Measurements from ENCODE around the gene MSI2. TPM values are rescaled to one million over a fixed set of nuclear protein-coding genes. Genes with fewer than 3 reads are reported as not detected.
A peak's percentile ranks its signal among the peaks of the same experiment; 100 is the strongest.

The MSI2 gene
- total RNA-seq, 1 experiment from 2014 or later = 174 TPM

- BruUV-seq (replicated peaks) = no TSS peak
- Mint-ChIP-seq H3K27me3 (ENCODE audit: insufficient read depth, unreplicated experiment) (no peaks in the 10 kb centered on the region), H3K4me1 (ENCODE audit: low read depth, unreplicated experiment) (peaks cover 35% of the 10 kb centered on the region), H3K9me3 (ENCODE audit: unreplicated experiment) (no peaks in the 10 kb centered on the region), H3K4me3 (ENCODE audit: unreplicated experiment) (no peak overlapping the region), H3K27ac (ENCODE audit: unreplicated experiment) (peak overlapping the region; percentile 93), H3K36me3 (ENCODE audit: insufficient read depth, unreplicated experiment) (peaks cover 49% of the 10 kb centered on the region)
- peaks cover 3% of the 10 kb centered on the region; the same call in 1 of the 2 replicates for H3K36me3 ChIP-seq (ENCODE audit: control insufficient read depth, insufficient read depth, low read length)
- CTCF ChIA-PET = interaction anchor here (1.3 to 3.1 kb wide), 3 partner anchors 12 to 163 kb away, joined by 4 to 12 read pairs (median 6); no protein-coding TSS in a partner anchor
- no peak for TF ChIP-seq CTCF (IDR thresholded peaks at IDR 0.05; ENCODE audit: insufficient read depth in 1 of 2, low read depth in 1 of 2, low read length in 1 of 2, severe bottlenecking in 1 of 2, unreplicated experiment in 1 of 2)
- H3K9me3 ChIP-seq = no peaks in the 10 kb centered on the region
- DNase-seq = no peak
- intact Hi-C loops (cut with micrococcal nuclease; ENCODE audit: unreplicated experiment) = loop anchor here (2.0 to 10.0 kb wide), 2 partner anchors 40 to 272 kb away; no protein-coding TSS in a partner anchor
- POLR2A ChIA-PET = interaction anchor here (0.5 kb wide), 1 partner anchor 61 kb away, joined by 4 read pairs; no protein-coding TSS in a partner anchor
- peaks cover 23% of the 10 kb centered on the region for H3K4me1 ChIP-seq
- H3K27me3 ChIP-seq (replicated peaks; ENCODE audit: control insufficient read depth, insufficient read depth, low read length) = no peaks in the 10 kb centered on the region; the same call in 1 of the 2 replicates
- no peak overlapping the region for H3K4me3 ChIP-seq (ENCODE audit: low read depth, low read length)
Measured at GRCh38 chr17:57406131-57406980, 150.0 kb downstream of the MSI2 start.

GRCh38 chr17:57406981-57407286 is 150.6 kb downstream of the MSI2 start:
- peaks cover 3% of the 10 kb centered on the region; the same call in 1 of the 2 replicates for H3K36me3 ChIP-seq (ENCODE audit: control insufficient read depth, insufficient read depth, low read length)
- no peak overlapping the region for H3K4me3 ChIP-seq (ENCODE audit: low read depth, low read length)
- no peaks in the 10 kb centered on the region for H3K9me3 ChIP-seq
- no peak for TF ChIP-seq CTCF (IDR thresholded peaks at IDR 0.05; ENCODE audit: insufficient read depth in 1 of 2, low read depth in 1 of 2, low read length in 1 of 2, severe bottlenecking in 1 of 2, unreplicated experiment in 1 of 2)
- Mint-ChIP-seq H3K27ac (ENCODE audit: unreplicated experiment) (peak overlapping the region; percentile 93), H3K9me3 (ENCODE audit: unreplicated experiment) (no peaks in the 10 kb centered on the region), H3K36me3 (ENCODE audit: insufficient read depth, unreplicated experiment) (peaks cover 45% of the 10 kb centered on the region), H3K4me1 (ENCODE audit: low read depth, unreplicated experiment) (peaks cover 32% of the 10 kb centered on the region), H3K4me3 (ENCODE audit: unreplicated experiment) (no peak overlapping the region), H3K27me3 (ENCODE audit: insufficient read depth, unreplicated experiment) (no peaks in the 10 kb centered on the region)
- no peak for DNase-seq
- ChIA-PET CTCF (interaction anchor here (1.3 to 3.1 kb wide), 3 partner anchors 13 to 164 kb away, joined by 4 to 12 read pairs (median 6); no protein-coding TSS in a partner anchor), POLR2A (no interaction called here)
- H3K27me3 ChIP-seq (replicated peaks; ENCODE audit: control insufficient read depth, insufficient read depth, low read length) = no peaks in the 10 kb centered on the region; the same call in 1 of the 2 replicates
- intact Hi-C loops (cut with micrococcal nuclease; ENCODE audit: unreplicated experiment) = loop anchor here (1.0 to 10.0 kb wide), 3 partner anchors 32 to 272 kb away; no protein-coding TSS in a partner anchor
- BruUV-seq (replicated peaks) = TSS peak; percentile 38
- peaks cover 23% of the 10 kb centered on the region for H3K4me1 ChIP-seq

- ChIA-PET CTCF (interaction anchor here (1.3 to 3.1 kb wide), 3 partner anchors 13 to 164 kb away, joined by 4 to 12 read pairs (median 6); no protein-coding TSS in a partner anchor), POLR2A (no interaction called here)
- Mint-ChIP-seq H3K27me3 (ENCODE audit: insufficient read depth, unreplicated experiment) (no peaks in the 10 kb centered on the region), H3K27ac (ENCODE audit: unreplicated experiment) (peak overlapping the region; percentile 93), H3K4me1 (ENCODE audit: low read depth, unreplicated experiment) (peaks cover 32% of the 10 kb centered on the region), H3K9me3 (ENCODE audit: unreplicated experiment) (no peaks in the 10 kb centered on the region), H3K4me3 (ENCODE audit: unreplicated experiment) (no peak overlapping the region), H3K36me3 (ENCODE audit: insufficient read depth, unreplicated experiment) (peaks cover 45% of the 10 kb centered on the region)
- Histone ChIP-seq H3K9me3 (no peaks in the 10 kb centered on the region), H3K4me3 (ENCODE audit: low read depth, low read length) (no peak overlapping the region), H3K27me3 (replicated peaks; ENCODE audit: control insufficient read depth, insufficient read depth, low read length) (no peaks in the 10 kb centered on the region; the same call in 1 of the 2 replicates), H3K4me1 (peaks cover 23% of the 10 kb centered on the region), H3K36me3 (ENCODE audit: control insufficient read depth, insufficient read depth, low read length) (peaks cover 3% of the 10 kb centered on the region; the same call in 1 of the 2 replicates)
- no TSS peak for BruUV-seq (replicated peaks)
- intact Hi-C loops (cut with micrococcal nuclease; ENCODE audit: unreplicated experiment) = loop anchor here (1.0 to 10.0 kb wide), 3 partner anchors 32 to 273 kb away; no protein-coding TSS in a partner anchor
- no peak for TF ChIP-seq CTCF (IDR thresholded peaks at IDR 0.05; ENCODE audit: insufficient read depth in 1 of 2, low read depth in 1 of 2, low read length in 1 of 2, severe bottlenecking in 1 of 2, unreplicated experiment in 1 of 2)
- DNase-seq = peak; percentile 23 to 67
Measured at GRCh38 chr17:57407287-57408070, 151.2 kb downstream of the MSI2 start.
